ENCODE data around the gene TEDC1. TPM values are rescaled to one million over a fixed set of nuclear protein-coding genes. Genes with fewer than 3 reads are reported as not detected.

TEDC1 gene
- total RNA-seq, 1 experiment from 2014 or later = 34.0 TPM

GRCh38 chr14:105490267-105490571 lies 827 bp upstream of the TEDC1 start:
- H3K27ac ChIP-seq (ENCODE audit: low read depth, low read length, poor library complexity, severe bottlenecking) = peak overlapping the region; percentile 92
- TF ChIP-seq EZH2 (IDR thresholded peaks at IDR 0.05; ENCODE audit: borderline replicate concordance, low read depth, low read length, poor library complexity, severe bottlenecking) (no peak), CTCF (conservative IDR thresholded peaks at IDR 0.05; ENCODE audit: low read depth, low read length) (no peak)
- peaks cover 22% of the 10 kb centered on the region for H3K4me1 ChIP-seq (ENCODE audit: insufficient read depth, low read length, poor library complexity, severe bottlenecking)
- intact Hi-C loops (cut with micrococcal nuclease; ENCODE audit: unreplicated experiment) = loop anchor here (2.0 kb wide), 1 partner anchor 37 kb away; the partner anchor contains the start of gene TMEM121
- no peak for DNase-seq (ENCODE audit: low spot score)
- no peaks in the 10 kb centered on the region for H3K36me3 ChIP-seq (ENCODE audit: insufficient read depth, low read length, poor library complexity, severe bottlenecking)
- POLR2A ChIA-PET (ENCODE audit: low non-redundant PET) = interaction anchor here (0.5 to 0.6 kb wide), 2 partner anchors 91 to 99 kb away, joined by 3 to 16 read pairs; no protein-coding TSS in a partner anchor
- H3K9me3 ChIP-seq (ENCODE audit: low read depth, low read length, poor library complexity, severe bottlenecking) = no peaks in the 10 kb centered on the region
- no TSS peak for BruUV-seq (replicated peaks)
- CTCF ChIA-PET = interaction anchor here (0.7 to 2.8 kb wide), 9 partner anchors 9 to 122 kb away, joined by 3 to 38 read pairs (median 4); no protein-coding TSS in a partner anchor
- H3K4me3 ChIP-seq (ENCODE audit: low read depth, low read length, poor library complexity, severe bottlenecking) = peak overlapping the region; percentile 83
- no peaks in the 10 kb centered on the region for H3K27me3 ChIP-seq (replicated peaks; ENCODE audit: insufficient read depth, low read depth, low read length, poor library complexity)

GRCh38 chr14:105491366-105491973 lies 424 bp downstream of the TEDC1 start:
- no peak for TF ChIP-seq EZH2 (IDR thresholded peaks at IDR 0.05; ENCODE audit: borderline replicate concordance, low read depth, low read length, poor library complexity, severe bottlenecking)
- Histone ChIP-seq H3K9me3 (ENCODE audit: low read depth, low read length, poor library complexity, severe bottlenecking) (no peaks in the 10 kb centered on the region), H3K36me3 (ENCODE audit: insufficient read depth, low read length, poor library complexity, severe bottlenecking) (no peaks in the 10 kb centered on the region), H3K4me1 (ENCODE audit: insufficient read depth, low read length, poor library complexity, severe bottlenecking) (peaks cover 20% of the 10 kb centered on the region), H3K27me3 (replicated peaks; ENCODE audit: insufficient read depth, low read depth, low read length, poor library complexity) (no peaks in the 10 kb centered on the region), H3K4me3 (ENCODE audit: low read depth, low read length, poor library complexity, severe bottlenecking) (peak overlapping the region; percentile 83), H3K27ac (ENCODE audit: low read depth, low read length, poor library complexity, severe bottlenecking) (peak overlapping the region; percentile 93)
- ChIA-PET POLR2A (ENCODE audit: low non-redundant PET) (interaction anchor here (0.5 to 0.6 kb wide), 2 partner anchors 8 to 98 kb away, joined by 4 to 8 read pairs; no protein-coding TSS in a partner anchor), CTCF (interaction anchor here (0.5 to 2.8 kb wide), 4 partner anchors 11 to 121 kb away, joined by 3 to 38 read pairs (median 8); no protein-coding TSS in a partner anchor)
- intact Hi-C loops (cut with micrococcal nuclease; ENCODE audit: unreplicated experiment) = loop anchor here (2.0 kb wide), 1 partner anchor 35 kb away; the partner anchor contains the start of gene TMEM121
- TSS peak; percentile 46 for BruUV-seq (replicated peaks)
- DNase-seq (ENCODE audit: low spot score) = peak; percentile 87

- ChIA-PET POLR2A (ENCODE audit: low non-redundant PET) (interaction anchor here (0.6 kb wide), 1 partner anchor 9 kb away, joined by 4 read pairs; no protein-coding TSS in a partner anchor), CTCF (interaction anchor here (0.6 to 0.9 kb wide), 2 partner anchors 36 to 64 kb away, joined by 3 to 10 read pairs; no protein-coding TSS in a partner anchor)
- no peaks in the 10 kb centered on the region for H3K27me3 ChIP-seq (replicated peaks; ENCODE audit: insufficient read depth, low read depth, low read length, poor library complexity)
- TF ChIP-seq CTCF (conservative IDR thresholded peaks at IDR 0.05; ENCODE audit: low read depth, low read length) (no peak), EZH2 (IDR thresholded peaks at IDR 0.05; ENCODE audit: borderline replicate concordance, low read depth, low read length, poor library complexity, severe bottlenecking) (no peak)
- peak overlapping the region; percentile 83 for H3K4me3 ChIP-seq (ENCODE audit: low read depth, low read length, poor library complexity, severe bottlenecking)
- H3K36me3 ChIP-seq (ENCODE audit: insufficient read depth, low read length, poor library complexity, severe bottlenecking) = no peaks in the 10 kb centered on the region
- no peak overlapping the region for H3K27ac ChIP-seq (ENCODE audit: low read depth, low read length, poor library complexity, severe bottlenecking)
- H3K9me3 ChIP-seq (ENCODE audit: low read depth, low read length, poor library complexity, severe bottlenecking) = no peaks in the 10 kb centered on the region
- no peak for DNase-seq (ENCODE audit: low spot score)
- no TSS peak for BruUV-seq (replicated peaks)
- H3K4me1 ChIP-seq (ENCODE audit: insufficient read depth, low read length, poor library complexity, severe bottlenecking) = peaks cover 14% of the 10 kb centered on the region
- intact Hi-C loops (cut with micrococcal nuclease; ENCODE audit: unreplicated experiment) = no loop called here
These were observed 1.3 kb downstream of the TEDC1 start for GRCh38 chr14:105492031-105492970.
